Measurements from ENCODE around the gene HSPB7. TPM values are rescaled to one million over a fixed set of nuclear protein-coding genes. Genes with fewer than 3 reads are reported as not detected.

The HSPB7 gene
- total RNA-seq, 1 donor from 2014 or later, result 10.7 TPM

DNA sequence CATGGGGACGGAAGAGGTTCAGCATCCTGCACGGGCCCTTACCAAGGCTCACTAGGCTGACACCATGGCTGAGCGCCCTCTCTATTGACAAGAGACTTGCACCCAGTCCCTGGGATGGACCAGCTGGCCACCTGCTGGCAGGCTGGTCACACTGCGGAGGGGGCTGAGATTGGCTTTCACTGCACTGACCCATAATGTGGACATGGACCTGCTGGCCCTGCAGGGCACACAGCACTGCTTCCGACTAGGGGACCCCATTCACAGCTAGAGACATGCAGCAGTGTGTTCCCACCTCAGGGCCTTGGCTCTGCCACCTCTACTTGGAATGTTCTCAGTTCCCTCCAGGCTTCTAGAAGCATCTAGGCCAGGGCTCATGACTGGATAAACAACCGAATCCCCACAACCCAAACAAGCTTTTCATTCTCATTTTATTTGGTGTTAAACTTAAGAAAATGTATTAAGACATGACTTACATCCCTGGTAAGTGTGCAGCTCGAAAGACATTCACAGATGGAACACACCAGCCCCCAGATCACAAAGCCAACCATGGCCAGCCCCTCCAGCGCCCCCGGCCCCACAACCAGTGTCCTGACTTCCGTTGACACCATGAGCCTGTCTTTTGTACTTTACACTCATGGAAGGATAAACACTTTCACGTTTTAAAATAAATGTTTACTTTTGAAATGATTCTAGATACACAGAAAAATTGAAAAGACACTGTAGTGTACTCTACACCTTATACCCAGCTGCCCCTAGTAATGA is 23.1 kb downstream of the HSPB7 start:
- Histone ChIP-seq H3K4me3 (no peak overlapping the region), H3K4me1 (no peaks in the 10 kb centered on the region), H3K9me3 (no peaks in the 10 kb centered on the region), H3K36me3 (no peaks in the 10 kb centered on the region), H3K27ac (no peak overlapping the region), H3K27me3 (no peaks in the 10 kb centered on the region)
- ATAC-seq (peak; percentile 92), DNase-seq (peak; percentile 83)
- intact Hi-C loops (cut with DNase I), result loop anchor here (10.0 kb wide), 1 partner anchor 180 kb away; no protein-coding TSS in a partner anchor
- TF ChIP-seq, protein P1, sequence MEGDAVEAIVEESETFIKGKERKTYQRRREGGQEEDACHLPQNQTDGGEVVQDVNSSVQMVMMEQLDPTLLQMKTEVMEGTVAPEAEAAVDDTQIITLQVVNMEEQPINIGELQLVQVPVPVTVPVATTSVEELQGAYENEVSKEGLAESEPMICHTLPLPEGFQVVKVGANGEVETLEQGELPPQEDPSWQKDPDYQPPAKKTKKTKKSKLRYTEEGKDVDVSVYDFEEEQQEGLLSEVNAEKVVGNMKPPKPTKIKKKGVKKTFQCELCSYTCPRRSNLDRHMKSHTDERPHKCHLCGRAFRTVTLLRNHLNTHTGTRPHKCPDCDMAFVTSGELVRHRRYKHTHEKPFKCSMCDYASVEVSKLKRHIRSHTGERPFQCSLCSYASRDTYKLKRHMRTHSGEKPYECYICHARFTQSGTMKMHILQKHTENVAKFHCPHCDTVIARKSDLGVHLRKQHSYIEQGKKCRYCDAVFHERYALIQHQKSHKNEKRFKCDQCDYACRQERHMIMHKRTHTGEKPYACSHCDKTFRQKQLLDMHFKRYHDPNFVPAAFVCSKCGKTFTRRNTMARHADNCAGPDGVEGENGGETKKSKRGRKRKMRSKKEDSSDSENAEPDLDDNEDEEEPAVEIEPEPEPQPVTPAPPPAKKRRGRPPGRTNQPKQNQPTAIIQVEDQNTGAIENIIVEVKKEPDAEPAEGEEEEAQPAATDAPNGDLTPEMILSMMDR (IDR thresholded peaks at IDR 0.05), result peak; percentile 86

DNA sequence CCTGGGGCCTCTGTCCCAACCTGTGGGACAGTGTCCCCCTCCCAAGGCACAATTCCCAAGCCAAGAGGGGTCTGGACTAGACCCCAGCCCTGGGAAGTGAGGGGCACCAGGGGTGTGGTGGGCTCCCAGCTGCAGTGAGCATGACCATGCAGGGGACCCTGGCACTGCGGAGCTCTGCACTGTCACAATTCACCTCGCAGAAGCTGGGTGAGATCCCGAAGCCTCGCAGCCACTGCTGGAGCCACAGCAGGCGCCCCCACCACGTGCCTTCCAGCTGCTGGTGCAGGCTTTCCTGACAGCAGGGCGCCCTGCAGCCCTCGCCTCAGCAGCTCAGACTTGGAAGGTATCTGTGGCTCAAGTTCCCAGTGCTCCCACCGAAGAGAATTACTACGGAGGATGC is 23.8 kb downstream of the HSPB7 start:
- Histone ChIP-seq H3K27me3 (no peaks in the 10 kb centered on the region), H3K27ac (no peak overlapping the region), H3K4me3 (no peak overlapping the region), H3K4me1 (no peaks in the 10 kb centered on the region), H3K9me3 (no peaks in the 10 kb centered on the region), H3K36me3 (no peaks in the 10 kb centered on the region)
- no peak for DNase-seq
- intact Hi-C loops (cut with DNase I), result loop anchor here (10.0 kb wide), 1 partner anchor 179 kb away; no protein-coding TSS in a partner anchor
- ATAC-seq, result no peak
- TF ChIP-seq, protein P1 (IDR thresholded peaks at IDR 0.05), result no peak

DNA sequence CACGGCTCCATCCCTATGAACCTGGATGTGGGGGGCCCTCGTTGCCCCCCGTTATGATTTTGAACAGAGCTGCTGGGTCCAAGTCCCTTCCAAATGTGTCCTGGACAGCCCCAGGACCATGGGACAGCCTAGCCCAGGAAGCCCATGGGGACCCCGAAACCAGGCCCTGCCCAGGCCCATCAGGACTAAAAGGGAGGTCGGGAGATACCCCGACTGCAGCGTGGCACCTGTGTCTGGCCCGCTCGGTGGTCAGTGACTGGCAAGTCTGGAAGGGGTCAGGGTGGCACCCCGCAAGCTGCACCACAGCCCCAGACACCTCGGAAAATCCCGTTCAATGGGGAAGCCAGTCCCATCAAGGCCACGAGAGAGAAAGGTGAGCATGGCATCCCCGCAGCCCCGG is 24.2 kb downstream of the HSPB7 start:
- Histone ChIP-seq H3K9me3 (no peaks in the 10 kb centered on the region), H3K4me3 (no peak overlapping the region), H3K4me1 (no peaks in the 10 kb centered on the region), H3K36me3 (no peaks in the 10 kb centered on the region), H3K27ac (no peak overlapping the region), H3K27me3 (no peaks in the 10 kb centered on the region)
- TF ChIP-seq, protein P1 (IDR thresholded peaks at IDR 0.05), result no peak
- intact Hi-C loops (cut with DNase I), result loop anchor here (10.0 kb wide), 1 partner anchor 179 kb away; no protein-coding TSS in a partner anchor
- ATAC-seq (no peak), DNase-seq (no peak)

DNA sequence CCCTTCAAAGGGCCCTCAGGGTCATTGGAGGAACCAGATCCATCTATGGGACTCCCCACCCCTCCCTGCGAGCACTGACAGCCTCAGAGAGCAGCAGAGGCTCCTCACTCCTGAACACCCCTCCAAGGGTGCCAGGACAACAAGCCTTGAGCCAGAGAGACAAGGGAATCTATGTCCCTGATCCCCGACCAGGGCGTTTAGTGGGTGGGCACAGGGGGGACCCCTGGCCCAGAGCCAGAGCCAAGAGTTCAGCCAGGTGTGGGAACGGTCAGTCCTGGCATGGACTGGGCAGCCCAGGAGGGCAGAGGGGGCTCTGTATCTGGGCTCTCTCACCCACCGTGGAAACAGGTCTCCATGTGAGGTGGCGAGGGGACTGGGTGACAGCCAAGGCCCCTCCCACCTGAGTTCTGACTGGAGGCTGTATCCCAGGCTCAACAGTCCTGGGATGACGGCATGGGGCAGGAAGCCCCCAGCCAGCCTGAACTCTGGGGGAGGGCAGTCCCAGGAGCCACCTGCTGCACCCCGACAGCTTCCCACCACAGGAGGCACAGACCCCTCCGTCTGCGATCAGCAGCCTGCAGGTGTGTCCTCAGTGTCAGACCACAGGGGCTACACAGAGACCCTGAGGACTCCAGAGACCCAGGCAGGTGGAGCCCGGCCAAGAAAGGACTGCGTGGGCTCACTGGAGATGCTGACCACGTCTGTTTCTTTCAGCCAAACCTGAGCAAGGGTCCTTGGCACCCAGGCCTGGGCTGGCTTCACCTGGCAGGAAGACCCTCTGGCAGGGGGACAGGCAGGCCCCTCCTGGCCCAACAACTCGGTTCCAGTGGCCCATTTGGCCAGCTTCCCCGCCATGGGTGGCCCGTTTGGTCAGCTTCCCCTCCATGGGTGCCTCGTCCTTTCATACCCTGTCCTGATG is 25.0 kb downstream of the HSPB7 start:
- Histone ChIP-seq H3K27me3 (no peaks in the 10 kb centered on the region), H3K4me1 (no peaks in the 10 kb centered on the region), H3K36me3 (no peaks in the 10 kb centered on the region), H3K27ac (no peak overlapping the region), H3K4me3 (no peak overlapping the region), H3K9me3 (no peaks in the 10 kb centered on the region)
- ATAC-seq (no peak), DNase-seq (no peak)
- TF ChIP-seq, protein P1 (IDR thresholded peaks at IDR 0.05), result no peak
- intact Hi-C loops (cut with DNase I), result loop anchor here (10.0 kb wide), 1 partner anchor 178 kb away; no protein-coding TSS in a partner anchor

DNA sequence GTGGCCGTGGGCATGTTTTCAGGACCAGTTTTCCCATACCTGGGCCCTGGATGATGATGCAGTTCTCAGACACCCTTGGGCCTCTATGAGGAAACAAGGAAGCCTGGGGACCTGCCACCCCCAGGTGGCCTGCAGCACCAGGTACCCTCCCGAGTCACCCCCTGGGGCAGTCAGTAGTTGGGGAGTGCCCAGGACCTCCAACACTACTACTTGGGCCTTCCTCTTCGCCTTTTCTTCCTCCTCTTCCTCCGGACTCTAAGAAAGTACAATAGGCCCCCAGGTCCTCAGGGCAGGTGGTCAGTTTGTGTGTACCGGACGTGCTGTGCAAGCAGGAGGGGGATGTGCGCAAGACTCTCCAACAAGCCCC is 25.7 kb downstream of the HSPB7 start:
- H3K4me1 ChIP-seq, result no peaks in the 10 kb centered on the region
- H3K27me3 ChIP-seq, result no peaks in the 10 kb centered on the region
- no peaks in the 10 kb centered on the region for H3K9me3 ChIP-seq
- intact Hi-C loops (cut with DNase I), result loop anchor here (10.0 kb wide), 1 partner anchor 177 kb away; no protein-coding TSS in a partner anchor
- TF ChIP-seq, protein P1 (IDR thresholded peaks at IDR 0.05), result no peak
- H3K27ac ChIP-seq, result no peak overlapping the region
- H3K36me3 ChIP-seq, result no peaks in the 10 kb centered on the region
- no peak for DNase-seq
- no peak for ATAC-seq
- H3K4me3 ChIP-seq, result no peak overlapping the region

Measured in upper lobe of right lung (tissue), 1 donor.